HepG2 (cell line): ENCODE data around the gene ANKRD44. TPM values are rescaled to one million over a fixed set of nuclear protein-coding genes. Genes with fewer than 3 reads are reported as not detected.

Experiments used
- ATAC-seq: fragments of 200-7000 bp; cut with Tn5 transposase; 3 replicates; pipeline ENCODE4 v1.9.1; 2020; ENCODE audit warnings: mild to moderate bottlenecking, moderate library complexity
- BruUV-seq: library from RNA; stranded (reverse); fragments of 400-500 nt; replicated peaks from 2 replicates; lab custom pipeline; 2021; lab: Mats Ljungman, UMichigan
- CTCF ChIA-PET: fragments of 300-600 bp; formaldehyde crosslinking; extraction: SDS; loops from one replicate; lab custom pipeline; 2021; ENCODE audit warnings: low total read pairs, inconsistent platforms, low intra/inter-chr PET ratio; lab: Yijun Ruan, JAX
- POLR2A ChIA-PET: fragments of 350-600 bp; sonication (Branson Sonifier 250); formaldehyde crosslinking; loops from one replicate; lab custom pipeline; 2020; ENCODE audit warnings: antibody characterized with exemption, inconsistent platforms; lab: Yijun Ruan, JAX
- DNase-seq: peaks from one replicate; pipeline ENCODE4 v3.0.0-alpha.2; 2015; ENCODE audit warnings: low spot score
- FAIRE-seq: peaks from 3 replicates; lab custom pipeline; 2011; peaks lifted over from hg19 to GRCh38; lab: Jason Lieb, UNC
- H2AFZ ChIP-seq: one replicate; pipeline ENCODE4 v1.6.1; 2011; ENCODE audit warnings: low read length, inconsistent platforms
- H3K27ac ChIP-seq: fragments of 300-600 bp; 3 replicates; pipeline ENCODE4 v1.8.0; 2011; ENCODE audit warnings: mixed run types, mild to moderate bottlenecking, mixed read lengths, low read length, inconsistent platforms; ENCODE audit not compliant: insufficient read depth; ENCODE audit errors: extremely low read length
- H3K27me3 ChIP-seq, 2 experiments: fragments of 200-600 bp in 1 of 2; 2 replicates in 1 of 2; 3 replicates in 1 of 2; pipeline versions ENCODE4 v1.6.0 to v1.8.0; 2011; ENCODE audit warnings: low read length in 2 of 2, mild to moderate bottlenecking in 2 of 2, moderate library complexity in 2 of 2, inconsistent platforms in 1 of 2; ENCODE audit not compliant: insufficient read depth in 2 of 2, control insufficient read depth in 1 of 2
- H3K36me3 ChIP-seq, 2 experiments: fragments of 200-600 bp in 1 of 2; replicated peaks in 1 of 2; 2 replicates in 1 of 2; 3 replicates in 1 of 2; pipeline versions ENCODE4 v1.5.1 to v1.8.0; 2011; ENCODE audit warnings: low read length in 2 of 2, inconsistent platforms in 1 of 2; ENCODE audit not compliant: insufficient read depth in 2 of 2, control insufficient read depth in 1 of 2
- H3K4me1 ChIP-seq: 2 replicates; pipeline ENCODE4 v1.5.1; 2012; ENCODE audit warnings: low read length, inconsistent platforms; ENCODE audit not compliant: insufficient read depth
- H3K4me2 ChIP-seq: 2 replicates; pipeline ENCODE4 v1.6.0; 2011; ENCODE audit warnings: low read depth, low read length, inconsistent platforms
- H3K4me3 ChIP-seq, 3 experiments: fragments of 200-600 bp in 1 of 3; sonication (generic), shearing (Covaris generic) in 1 of 3; replicated peaks in 1 of 3; 2 replicates each; pipeline ENCODE4 v1.5.1; 2011 to 2016; ENCODE audit warnings: low read length in 3 of 3, inconsistent platforms in 2 of 3, low read depth in 2 of 3, mild to moderate bottlenecking in 2 of 3, control low read depth in 1 of 3, mixed read lengths in 1 of 3; ENCODE audit not compliant: insufficient read depth in 1 of 3
- H3K79me2 ChIP-seq: one replicate; pipeline ENCODE4 v1.6.1; 2011; ENCODE audit warnings: low read length, inconsistent platforms; ENCODE audit not compliant: insufficient read depth
- H3K9ac ChIP-seq: 2 replicates; pipeline ENCODE4 v1.6.0; 2011; ENCODE audit warnings: mild to moderate bottlenecking, low read depth, low read length, inconsistent platforms; ENCODE audit not compliant: insufficient read depth
- H3K9me3 ChIP-seq: 2 replicates; pipeline ENCODE4 v1.5.1; 2012; ENCODE audit warnings: mild to moderate bottlenecking, low read length
- H4K20me1 ChIP-seq: 2 replicates; pipeline ENCODE4 v1.6.0; 2011; ENCODE audit warnings: inconsistent platforms, mild to moderate bottlenecking, low read length, moderate library complexity; ENCODE audit not compliant: insufficient read depth
- SIX4 ChIP-seq: sonication (generic); formaldehyde crosslinking; IDR thresholded peaks from 2 replicates; pipeline ENCODE4 v1.4.0; 2020; ENCODE audit warnings: missing genetic modification reagents
- ZNF20 ChIP-seq: sonication (generic); formaldehyde crosslinking; IDR thresholded peaks from 2 replicates; pipeline ENCODE4 v1.4.0; 2020; ENCODE audit warnings: mild to moderate bottlenecking, moderate library complexity, missing genetic modification reagents
- ZNF281 ChIP-seq: sonication (generic); formaldehyde crosslinking; IDR thresholded peaks from 2 replicates; pipeline ENCODE4 v1.4.0; 2020; ENCODE audit warnings: missing genetic modification reagents, borderline replicate concordance
- WGBS: methylation state at CpG from one replicate; pipeline ENCODE4 v1.1.6; 2017; ENCODE audit warnings: low lambda C conversion rate; 5-methylcytosine and 5-hydroxymethylcytosine counted together
- in situ Hi-C: cut with HindIII; loops from 2 replicates; pipeline ENCODE4 v1.10.0; 2017; ENCODE audit warnings: low pct_unique_long_range_greater_than_20kb; ENCODE audit not compliant: extremely low pct_ligation_motif_present
- intact Hi-C: fragments of 100-400 bp; cut with micrococcal nuclease; formaldehyde crosslinking; loops from one replicate; pipeline ENCODE4 v1.10.0; 2022; ENCODE audit not compliant: unreplicated experiment
- polyA plus RNA-seq, 8 experiments: library from polyadenylated mRNA; depleted of rRNA in 3 of 8; stranded (reverse) in 7 of 8; unstranded in 1 of 8; fragments of >200 nt; fragmentation: Illumina TruSeq in 4 of 8; extraction: Trizol in 4 of 8; gene quantifications; 2 replicates each; pipeline versions ENCODE4 v1.2.1 to v1.2.3, GENCODE V29; 2011 to 2016; ENCODE audit warnings: low read depth in 4 of 8, missing spikeins in 1 of 8, mixed read lengths in 1 of 8; ENCODE audit not compliant: insufficient read depth in 1 of 8
- total RNA-seq, 5 experiments: library from RNA; depleted of rRNA; stranded (reverse); fragments of >200 nt; fragmentation: Illumina TruSeq; extraction: Trizol; gene quantifications; 2 replicates each; pipeline ENCODE4 v1.2.3, GENCODE V29; 2016; ENCODE audit warnings: low read depth in 1 of 5

ANKRD44 gene
- total and polyA plus RNA-seq, 2 of the 13 experiments (the other 11 are each of a cell fraction or from before 2014, with no cell fraction given): 0.04 to 0.11 TPM

DNA sequence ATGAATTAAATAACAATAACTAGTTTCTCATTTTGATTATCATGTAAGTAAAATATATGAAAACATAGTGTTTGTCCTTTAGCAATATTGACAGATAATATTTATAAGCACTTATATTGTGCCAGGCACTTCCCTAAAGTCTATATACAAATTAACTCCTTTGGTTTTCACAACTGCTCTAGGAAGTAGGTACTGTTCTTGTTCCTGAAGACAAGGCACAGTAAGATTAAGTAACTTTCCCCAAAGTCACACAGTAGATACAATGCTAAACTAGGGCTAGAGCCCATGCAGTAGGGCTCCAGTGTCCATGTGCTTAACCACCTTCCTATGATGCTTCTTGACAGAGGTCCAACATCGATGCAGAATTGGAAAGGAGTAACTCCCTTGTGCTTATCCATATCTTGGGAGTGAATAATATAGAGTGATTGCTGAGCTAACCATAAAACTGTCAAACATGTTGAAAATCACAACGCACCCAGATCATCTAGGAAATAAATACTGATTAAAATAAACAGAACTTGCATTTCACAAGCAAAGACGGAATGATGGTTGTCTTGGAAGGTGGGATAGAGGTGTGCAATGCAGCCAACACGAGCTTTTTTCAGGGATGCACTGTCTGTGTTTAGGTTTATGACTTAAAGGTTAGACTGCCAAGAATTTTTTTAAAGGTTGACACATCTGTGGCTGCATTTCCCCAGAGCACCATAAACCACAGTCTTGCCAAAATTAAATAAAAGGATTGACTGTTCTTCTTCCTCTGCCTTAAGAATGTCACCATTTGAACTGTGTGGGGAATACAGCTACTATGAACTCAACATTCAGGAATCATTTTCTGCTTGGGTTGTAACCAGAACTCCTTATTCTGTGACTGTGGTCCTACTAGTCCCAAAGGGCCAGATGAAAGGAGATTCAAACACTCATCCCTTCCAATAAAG lies 80.8 kb downstream of the ANKRD44 start (continued):
- TF ChIP-seq ZNF281 (CRISPR knock-in tag): no peak

DNA sequence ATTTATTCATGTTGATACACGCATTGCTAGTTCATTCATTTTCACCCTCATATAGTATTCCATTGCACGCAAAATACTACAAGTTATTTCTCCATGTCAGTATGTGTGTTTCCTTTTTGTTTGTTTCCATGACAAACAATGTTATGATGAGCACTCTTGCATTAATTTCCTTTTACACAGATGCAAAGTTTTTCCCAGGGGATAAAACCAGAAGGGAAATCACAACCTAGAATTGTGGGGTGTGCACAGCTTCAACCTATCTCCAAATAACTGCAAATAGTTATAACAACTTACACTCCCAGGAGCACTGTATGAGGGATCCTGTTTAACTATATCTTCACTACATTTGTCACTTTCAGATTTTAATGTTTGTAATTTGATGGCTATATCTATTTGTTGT lies 87.1 kb downstream of the ANKRD44 start:
- POLR2A ChIA-PET: no interaction called here
- Histone ChIP-seq H4K20me1 (no peaks in the 10 kb centered on the region), H3K4me3 (no peak overlapping the region), H3K27ac (no peak overlapping the region), H3K9me3 (no peaks in the 10 kb centered on the region), H3K27me3 (no peaks in the 10 kb centered on the region), H3K4me1 (no peaks in the 10 kb centered on the region), H3K4me2 (no peak overlapping the region), H3K79me2 (no peaks in the 10 kb centered on the region), H3K36me3 (no peaks in the 10 kb centered on the region), H2AFZ (no peak overlapping the region), H3K9ac (no peak overlapping the region)
- in situ Hi-C loops (no loop called here), intact Hi-C loops (no loop called here)
- ATAC-seq (no peak), FAIRE-seq (no peak), DNase-seq (no peak)
- CTCF ChIA-PET: no interaction called here
- BruUV-seq: no TSS peak
- 40% methylated on average over 2 of the region's 2 CpGs for WGBS
- no peak for TF ChIP-seq SIX4 (CRISPR knock-in tag)
- TF ChIP-seq ZNF20 (CRISPR knock-in tag): no peak
